AG09309 (cell line): ENCODE results near the gene NTRK2.

Source experiments
- DNase-seq: peaks from one replicate; pipeline ENCODE4 v3.0.0-alpha.2; 2010; ENCODE audit warnings: low read depth
- H3K4me3 ChIP-seq: 2 replicates; pipeline ENCODE4 v1.5.1; 2011; ENCODE audit warnings: mild to moderate bottlenecking, low read depth, low read length, moderate library complexity; ENCODE audit not compliant: control insufficient read depth
- TF ChIP-seq, protein P1 (sequence below): IDR thresholded peaks from 2 replicates; pipeline ENCODE4 v1.5.1; 2011; ENCODE audit warnings: mild to moderate bottlenecking, low read depth, low read length, inconsistent platforms; ENCODE audit not compliant: insufficient read depth, control insufficient read depth; ENCODE audit errors: missing control alignments

NTRK2 gene

DNA sequence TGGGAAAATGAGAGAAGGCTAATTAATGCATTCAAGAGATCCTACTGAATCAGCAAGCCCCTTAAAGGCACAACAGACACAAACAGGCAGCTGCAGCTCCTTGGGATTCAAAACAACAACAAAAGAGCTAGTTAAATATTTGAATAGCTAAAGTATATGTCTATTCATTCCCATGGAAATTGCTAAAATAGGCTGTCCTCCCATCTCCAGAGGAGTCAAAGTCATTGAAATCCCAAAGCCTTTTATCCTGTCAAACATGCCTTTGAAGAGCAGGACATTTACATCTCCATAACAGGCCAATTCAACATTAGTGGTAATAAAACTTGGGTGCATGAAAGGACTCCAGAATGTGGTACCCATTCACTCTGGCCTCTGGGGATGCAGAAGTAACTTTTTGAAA lies 177.4 kb downstream of the NTRK2 start:
- H3K4me3 ChIP-seq, result no peak overlapping the region
- DNase-seq, result no peak
- TF ChIP-seq, protein P1, sequence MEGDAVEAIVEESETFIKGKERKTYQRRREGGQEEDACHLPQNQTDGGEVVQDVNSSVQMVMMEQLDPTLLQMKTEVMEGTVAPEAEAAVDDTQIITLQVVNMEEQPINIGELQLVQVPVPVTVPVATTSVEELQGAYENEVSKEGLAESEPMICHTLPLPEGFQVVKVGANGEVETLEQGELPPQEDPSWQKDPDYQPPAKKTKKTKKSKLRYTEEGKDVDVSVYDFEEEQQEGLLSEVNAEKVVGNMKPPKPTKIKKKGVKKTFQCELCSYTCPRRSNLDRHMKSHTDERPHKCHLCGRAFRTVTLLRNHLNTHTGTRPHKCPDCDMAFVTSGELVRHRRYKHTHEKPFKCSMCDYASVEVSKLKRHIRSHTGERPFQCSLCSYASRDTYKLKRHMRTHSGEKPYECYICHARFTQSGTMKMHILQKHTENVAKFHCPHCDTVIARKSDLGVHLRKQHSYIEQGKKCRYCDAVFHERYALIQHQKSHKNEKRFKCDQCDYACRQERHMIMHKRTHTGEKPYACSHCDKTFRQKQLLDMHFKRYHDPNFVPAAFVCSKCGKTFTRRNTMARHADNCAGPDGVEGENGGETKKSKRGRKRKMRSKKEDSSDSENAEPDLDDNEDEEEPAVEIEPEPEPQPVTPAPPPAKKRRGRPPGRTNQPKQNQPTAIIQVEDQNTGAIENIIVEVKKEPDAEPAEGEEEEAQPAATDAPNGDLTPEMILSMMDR, result no peak

DNA sequence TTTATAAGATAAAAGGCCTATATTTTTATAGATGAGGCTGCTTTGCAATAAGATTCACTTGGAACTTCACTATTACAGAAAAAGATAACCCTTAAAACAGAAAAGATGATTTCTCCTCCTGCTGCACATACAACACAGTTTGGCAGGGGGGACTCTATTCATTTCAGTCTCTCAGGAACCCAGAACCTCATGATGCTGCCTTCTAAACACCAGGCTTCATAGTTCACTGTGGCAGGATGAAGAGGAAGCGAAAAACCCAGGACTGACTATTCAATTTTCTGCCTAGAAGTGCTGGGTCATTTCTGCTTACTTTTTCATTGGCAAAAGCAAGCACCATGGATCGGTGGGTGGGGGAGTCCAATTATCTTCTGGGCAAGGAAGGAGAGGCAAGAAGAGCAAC lies 179.5 kb downstream of the NTRK2 start:
- TF ChIP-seq, protein P1, result no peak
- H3K4me3 ChIP-seq, result no peak overlapping the region
- DNase-seq, result no peak

DNA sequence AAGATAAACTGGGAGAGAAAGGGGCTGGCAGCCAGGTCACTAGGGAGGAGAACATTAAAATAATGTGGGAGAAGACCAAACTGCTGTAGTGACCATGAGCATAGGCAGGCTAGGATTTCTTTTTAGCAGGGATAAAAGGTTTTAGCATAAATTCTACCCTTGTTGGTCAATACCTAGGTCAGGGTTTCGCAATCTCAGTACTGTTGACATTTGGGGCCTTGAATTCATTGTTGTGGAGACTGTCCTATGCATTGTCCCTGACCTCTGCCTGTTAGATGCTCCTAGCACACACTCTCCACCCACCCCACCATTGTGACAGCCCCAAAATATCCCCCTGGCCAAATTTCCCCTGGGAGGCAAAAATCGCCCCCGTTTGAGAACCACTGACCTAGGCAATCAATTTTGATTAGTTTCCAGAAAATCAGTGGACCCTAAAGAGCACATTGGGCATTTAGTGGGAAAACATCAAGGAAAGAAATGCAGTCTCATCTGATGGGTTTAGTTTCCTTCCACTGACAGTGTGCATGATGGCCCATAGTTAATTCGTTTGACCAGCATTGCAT lies 181.4 kb downstream of the NTRK2 start:
- DNase-seq, result no peak
- H3K4me3 ChIP-seq, result no peak overlapping the region

DNA sequence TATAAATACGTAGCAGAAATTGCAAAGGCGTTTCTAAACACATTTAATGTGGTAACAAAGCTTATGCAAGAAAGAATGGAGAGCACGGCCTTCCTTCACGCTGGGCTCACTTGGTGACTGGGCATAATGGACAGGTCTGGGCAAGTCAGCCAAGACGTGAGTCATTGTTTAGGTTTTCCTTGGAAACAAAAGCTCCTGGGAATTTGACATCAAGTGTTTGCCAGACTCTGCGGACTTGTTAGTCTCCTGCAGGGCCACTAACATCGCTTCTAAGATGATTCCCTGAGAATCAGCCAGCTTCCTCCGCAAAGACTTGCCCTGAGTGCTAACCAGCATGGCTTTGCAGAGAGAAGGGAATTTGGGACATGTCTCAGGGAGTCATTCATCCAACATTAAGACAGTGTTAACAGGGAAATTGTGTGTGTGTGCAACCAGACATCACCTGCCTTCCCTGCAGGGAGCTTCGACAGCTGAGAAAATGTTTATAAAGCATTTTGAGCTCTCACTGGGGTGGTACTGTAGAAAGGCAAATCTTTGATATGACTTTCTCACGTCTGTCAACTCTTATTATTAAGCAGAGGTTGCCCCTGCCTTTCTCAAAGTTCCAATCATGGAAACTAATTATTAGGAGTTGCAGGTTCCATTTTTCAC lies 182.5 kb downstream of the NTRK2 start:
- peak; percentile 86 for DNase-seq
- TF ChIP-seq, protein P1, result no peak
- no peak overlapping the region for H3K4me3 ChIP-seq

More for the DNA sequence above, 181.4 kb downstream of the NTRK2 start:
- TF ChIP-seq, protein P1, result no peak

DNA sequence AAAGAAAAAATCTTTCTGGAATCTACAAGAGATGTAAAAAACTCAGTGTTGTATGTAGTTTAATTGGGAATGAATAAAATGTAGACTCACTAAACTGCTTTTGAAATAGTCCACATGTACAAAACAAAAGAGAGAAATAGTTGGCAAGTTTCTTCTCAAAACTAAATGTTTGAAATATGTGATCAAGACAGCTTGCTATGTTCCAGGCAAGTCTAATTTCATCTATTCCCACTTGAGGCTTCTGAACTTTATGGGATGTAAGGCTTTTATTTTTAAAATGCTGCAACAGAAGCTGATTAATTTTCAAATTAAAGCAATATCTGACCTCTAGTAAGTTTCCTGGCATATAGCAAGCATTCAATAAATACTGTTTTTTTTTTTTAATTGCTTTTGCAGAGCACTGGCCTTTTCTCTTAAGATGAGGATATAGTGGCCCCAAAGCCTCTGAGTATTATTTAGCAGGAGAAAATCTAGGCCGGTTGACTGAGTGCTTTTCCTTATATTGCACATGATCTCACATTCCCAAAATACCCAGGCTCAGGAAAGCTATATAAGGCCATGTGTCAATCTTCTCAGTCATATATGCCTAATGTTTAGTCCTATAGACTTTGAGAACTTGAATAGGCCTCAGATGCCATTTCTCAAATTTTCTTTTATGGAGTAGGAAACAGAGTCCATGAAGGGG lies 183.2 kb downstream of the NTRK2 start:
- no peak for DNase-seq
- TF ChIP-seq, protein P1, result no peak

DNA sequence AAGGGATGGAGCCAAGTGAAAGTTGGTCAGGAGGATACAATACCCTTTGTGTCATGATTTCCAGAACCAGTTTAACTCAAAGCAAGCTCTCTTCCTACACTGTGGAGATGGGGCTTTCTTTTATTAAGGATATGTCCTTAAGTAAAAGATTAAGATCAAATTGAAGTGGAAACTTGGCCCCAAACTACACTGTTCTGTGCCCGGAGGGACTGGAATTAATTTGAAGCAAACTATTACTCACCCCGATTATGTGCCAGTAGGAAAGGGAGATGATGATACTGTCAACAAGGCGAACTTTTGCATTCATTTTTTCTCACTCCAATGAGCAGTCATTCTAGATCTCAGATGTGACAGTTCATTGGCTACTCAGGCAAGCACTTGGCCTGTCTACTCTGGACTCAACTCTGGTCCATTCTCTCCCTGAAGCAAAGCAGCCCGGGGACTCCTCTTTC lies 186.7 kb downstream of the NTRK2 start:
- H3K4me3 ChIP-seq, result no peak overlapping the region
- TF ChIP-seq, protein P1, result no peak
- no peak for DNase-seq

More for the DNA sequence above, 183.2 kb downstream of the NTRK2 start:
- no peak overlapping the region for H3K4me3 ChIP-seq
